ENCODE results near the gene METTL21A. TPM values are rescaled to one million over a fixed set of nuclear protein-coding genes. Genes with fewer than 3 reads are reported as not detected.

Gene METTL21A
- total RNA-seq, 3 donors from 2014 or later, result 29.2 to 44.7 (median 35.8) TPM

- no peak overlapping the region for H3K4me3 Mint-ChIP-seq
- H3K36me3 Mint-ChIP-seq (ENCODE audit: insufficient read depth), result peaks cover 21% of the 10 kb centered on the region
- ATAC-seq, result no peak
- no peaks in the 10 kb centered on the region for H3K9me3 Mint-ChIP-seq
- H3K27me3 Mint-ChIP-seq (ENCODE audit: low read depth), result no peaks in the 10 kb centered on the region
- DNase-seq, result no peak
- peaks cover 14% of the 10 kb centered on the region for H3K4me1 Mint-ChIP-seq (ENCODE audit: low read depth)
These were observed 18.8 kb downstream of the METTL21A start for GRCh38 chr2:207606399-207606798.

DNA sequence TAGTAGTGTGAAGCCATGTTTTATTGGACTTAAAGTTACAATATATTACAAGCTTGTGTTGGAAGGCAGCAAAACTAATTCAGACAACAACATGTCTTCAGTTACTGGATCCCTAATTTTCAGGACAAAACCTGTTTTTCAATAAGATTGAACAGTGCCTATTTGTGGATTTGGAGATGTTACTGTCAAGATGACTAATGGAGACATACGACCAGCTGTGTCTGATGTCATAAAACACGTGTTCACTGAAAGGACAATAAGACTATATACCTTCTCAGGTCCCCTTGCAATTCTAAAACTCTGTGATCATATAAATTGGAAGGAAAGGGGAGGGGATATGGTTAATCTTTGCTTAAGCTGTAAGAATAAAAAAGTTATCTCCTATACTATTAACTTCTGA lies 21.7 kb downstream of the METTL21A start:
- Mint-ChIP-seq H3K4me3 (no peak overlapping the region), H3K9me3 (no peaks in the 10 kb centered on the region), H3K36me3 (ENCODE audit: insufficient read depth) (peaks cover 20% of the 10 kb centered on the region), H3K4me1 (ENCODE audit: low read depth) (peaks cover 14% of the 10 kb centered on the region), H3K27me3 (ENCODE audit: low read depth) (no peaks in the 10 kb centered on the region)
- ATAC-seq (no peak), DNase-seq (no peak)

DNA sequence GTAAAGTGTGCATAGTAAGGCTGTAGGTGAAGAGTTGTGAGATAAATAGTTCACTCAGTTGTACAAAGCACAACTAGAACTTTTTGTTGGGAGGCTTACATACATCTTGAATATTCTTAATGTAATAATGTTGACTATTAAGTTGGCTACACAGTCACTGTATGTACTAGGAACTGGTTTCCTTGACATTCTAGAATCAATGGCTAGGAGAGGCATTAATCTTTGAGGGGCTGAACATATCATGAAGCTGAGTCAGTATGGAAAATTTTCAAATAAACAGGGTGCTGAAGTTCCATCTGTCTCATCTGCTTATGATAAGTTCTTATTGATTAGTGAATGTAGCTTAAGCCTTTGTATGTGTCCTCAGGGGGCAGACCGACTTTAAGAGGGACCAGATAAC lies 23.4 kb downstream of the METTL21A start:
- Mint-ChIP-seq H3K4me3 (no peak overlapping the region), H3K9me3 (no peaks in the 10 kb centered on the region), H3K27me3 (ENCODE audit: low read depth) (no peaks in the 10 kb centered on the region), H3K4me1 (ENCODE audit: low read depth) (peaks cover 14% of the 10 kb centered on the region), H3K36me3 (ENCODE audit: insufficient read depth) (peaks cover 22% of the 10 kb centered on the region)
- no peak for ATAC-seq
- DNase-seq, result no peak

DNA sequence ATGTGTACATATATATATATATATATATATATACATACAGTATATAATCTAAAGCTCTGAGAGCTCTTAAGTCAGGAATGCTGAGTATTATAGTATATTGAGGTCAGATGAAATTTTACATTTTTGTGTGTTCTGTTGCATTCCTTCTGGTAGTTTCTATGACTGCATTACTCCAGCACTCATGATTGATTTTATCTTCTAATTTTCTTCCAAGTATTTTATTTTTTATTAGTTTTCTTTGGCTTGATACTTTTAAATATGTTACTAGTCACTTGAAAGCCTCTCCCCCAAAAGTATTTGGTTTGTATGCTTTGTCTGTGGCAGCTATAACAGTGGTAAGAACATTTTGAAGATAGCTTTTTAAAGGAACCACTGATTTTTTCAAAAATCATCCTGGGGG lies 25.0 kb downstream of the METTL21A start:
- no peaks in the 10 kb centered on the region for H3K9me3 Mint-ChIP-seq
- DNase-seq (no peak), ATAC-seq (no peak)
- H3K4me1 Mint-ChIP-seq (ENCODE audit: low read depth), result peaks cover 10% of the 10 kb centered on the region
- no peak overlapping the region for H3K4me3 Mint-ChIP-seq
- H3K27me3 Mint-ChIP-seq (ENCODE audit: low read depth), result no peaks in the 10 kb centered on the region
- peaks cover 17% of the 10 kb centered on the region for H3K36me3 Mint-ChIP-seq (ENCODE audit: insufficient read depth)

DNA sequence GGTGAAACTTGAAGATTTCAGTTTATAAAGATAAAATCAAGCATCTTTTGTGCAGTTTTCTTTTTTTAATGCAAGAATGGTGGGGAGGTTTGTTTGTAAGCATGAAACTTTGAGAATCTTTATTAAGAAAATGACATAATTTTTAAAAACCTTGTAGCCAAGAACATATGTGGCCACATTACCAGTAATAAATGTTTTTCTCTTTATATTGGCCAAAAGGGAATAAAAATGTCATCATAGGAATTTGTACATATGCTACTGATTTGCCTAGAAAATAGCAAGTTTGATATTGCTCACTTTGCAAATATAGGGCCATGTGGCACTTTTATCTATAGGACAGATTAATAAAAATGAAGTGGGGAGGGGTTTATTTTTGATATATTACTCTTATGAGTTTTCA lies 25.6 kb downstream of the METTL21A start:
- H3K36me3 Mint-ChIP-seq (ENCODE audit: insufficient read depth), result peaks cover 14% of the 10 kb centered on the region
- ATAC-seq (no peak), DNase-seq (no peak)
- no peak overlapping the region for H3K4me3 Mint-ChIP-seq
- peaks cover 8% of the 10 kb centered on the region for H3K4me1 Mint-ChIP-seq (ENCODE audit: low read depth)
- H3K27me3 Mint-ChIP-seq (ENCODE audit: low read depth), result no peaks in the 10 kb centered on the region
- no peaks in the 10 kb centered on the region for H3K9me3 Mint-ChIP-seq

- ATAC-seq, result no peak
- peaks cover 39% of the 10 kb centered on the region for H3K36me3 Mint-ChIP-seq (ENCODE audit: insufficient read depth)
These were observed 30.5 kb downstream of the METTL21A start for GRCh38 chr2:207594731-207595130.

GRCh38 chr2:207594264-207594663 lies 30.9 kb downstream of the METTL21A start:
- DNase-seq, result no peak
- Mint-ChIP-seq H3K9me3 (no peaks in the 10 kb centered on the region), H3K4me1 (ENCODE audit: low read depth) (peaks cover 8% of the 10 kb centered on the region), H3K4me3 (no peak overlapping the region), H3K27me3 (ENCODE audit: low read depth) (no peaks in the 10 kb centered on the region), H3K36me3 (ENCODE audit: insufficient read depth) (peaks cover 43% of the 10 kb centered on the region)
- ATAC-seq, result no peak

More at GRCh38 chr2:207594731-207595130, 30.5 kb downstream of the METTL21A start:
- DNase-seq, result no peak
- no peaks in the 10 kb centered on the region for H3K27me3 Mint-ChIP-seq (ENCODE audit: low read depth)
- no peak overlapping the region for H3K4me3 Mint-ChIP-seq
- H3K4me1 Mint-ChIP-seq (ENCODE audit: low read depth), result peaks cover 6% of the 10 kb centered on the region
- no peaks in the 10 kb centered on the region for H3K9me3 Mint-ChIP-seq

DNA sequence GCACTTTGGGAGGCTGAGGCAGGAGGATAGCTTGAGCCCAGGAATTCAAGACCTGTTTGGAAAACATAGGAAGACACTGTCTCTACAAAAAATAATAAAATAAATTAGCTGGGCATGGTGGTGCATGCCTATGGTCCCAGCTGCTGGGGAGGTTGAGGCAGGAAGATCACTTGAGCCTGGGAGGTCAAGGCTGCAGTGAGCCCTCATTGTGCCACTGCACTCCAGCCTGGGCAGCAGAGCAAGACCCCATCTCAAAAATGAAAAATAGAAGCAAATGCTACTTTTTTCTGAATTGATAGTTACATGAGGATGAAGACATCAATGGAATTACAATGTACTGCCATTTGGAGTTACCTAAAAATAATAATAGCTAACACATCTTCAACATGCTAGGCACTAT lies 31.9 kb downstream of the METTL21A start:
- DNase-seq, result no peak
- Mint-ChIP-seq H3K4me1 (ENCODE audit: low read depth) (peaks cover 8% of the 10 kb centered on the region), H3K9me3 (no peaks in the 10 kb centered on the region), H3K36me3 (ENCODE audit: insufficient read depth) (peaks cover 51% of the 10 kb centered on the region), H3K4me3 (no peak overlapping the region), H3K27me3 (ENCODE audit: low read depth) (no peaks in the 10 kb centered on the region)
- no peak for ATAC-seq

DNA sequence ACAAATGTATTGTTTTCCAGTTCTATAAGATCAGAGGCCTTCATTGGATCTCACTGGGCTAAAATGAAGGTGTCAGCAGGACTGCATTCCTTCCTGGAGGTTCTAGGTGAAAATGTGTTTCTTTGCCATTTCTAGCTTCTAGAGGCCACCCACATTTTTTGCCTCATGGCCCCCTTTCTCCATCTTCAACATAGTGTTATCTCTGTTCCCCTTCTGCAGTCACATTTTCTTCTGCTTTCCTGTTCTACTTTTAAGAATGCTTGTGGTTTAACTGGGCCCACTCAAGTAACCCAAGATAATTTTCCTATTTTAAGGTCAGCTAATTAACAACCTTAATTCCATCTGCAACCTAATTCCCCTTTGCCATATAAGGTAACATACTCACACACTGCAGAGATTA lies 36.1 kb downstream of the METTL21A start:
- ATAC-seq, result no peak
- Mint-ChIP-seq H3K27me3 (ENCODE audit: low read depth) (no peaks in the 10 kb centered on the region), H3K36me3 (ENCODE audit: insufficient read depth) (peaks cover 76% of the 10 kb centered on the region)

GRCh38 chr2:207587305-207587704 lies 37.9 kb downstream of the METTL21A start:
- peaks cover 78% of the 10 kb centered on the region for H3K36me3 Mint-ChIP-seq (ENCODE audit: insufficient read depth)

More for the DNA sequence above, 36.1 kb downstream of the METTL21A start:
- H3K9me3 Mint-ChIP-seq, result no peaks in the 10 kb centered on the region
- H3K4me1 Mint-ChIP-seq (ENCODE audit: low read depth), result peaks cover 8% of the 10 kb centered on the region
- no peak overlapping the region for H3K4me3 Mint-ChIP-seq
- DNase-seq, result no peak

DNA sequence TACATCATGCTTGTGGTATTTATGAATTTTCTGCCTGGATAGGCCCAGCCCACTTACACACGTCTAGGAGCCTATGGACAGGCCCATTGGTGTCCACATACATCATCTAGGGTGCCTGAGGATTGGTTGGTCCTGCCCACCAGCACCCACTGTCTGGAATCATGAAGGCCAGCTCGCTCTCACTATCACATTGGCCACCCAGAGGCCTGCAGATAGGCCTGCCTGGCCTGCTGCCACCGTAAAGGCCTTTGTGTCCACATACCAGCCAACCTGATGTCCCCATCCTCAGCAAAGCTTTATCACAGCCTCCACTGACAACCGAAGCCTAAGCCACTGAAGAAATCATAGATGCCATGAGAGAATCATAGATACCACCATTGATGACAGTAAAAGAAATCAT lies 40.2 kb downstream of the METTL21A start:
- Mint-ChIP-seq H3K4me1 (ENCODE audit: low read depth) (peaks cover 2% of the 10 kb centered on the region), H3K4me3 (no peak overlapping the region), H3K27me3 (ENCODE audit: low read depth) (no peaks in the 10 kb centered on the region), H3K36me3 (ENCODE audit: insufficient read depth) (peaks cover 70% of the 10 kb centered on the region), H3K9me3 (no peaks in the 10 kb centered on the region)
- ATAC-seq (no peak), DNase-seq (no peak)

More at GRCh38 chr2:207587305-207587704, 37.9 kb downstream of the METTL21A start:
- H3K9me3 Mint-ChIP-seq, result no peaks in the 10 kb centered on the region
- no peaks in the 10 kb centered on the region for H3K27me3 Mint-ChIP-seq (ENCODE audit: low read depth)
- ATAC-seq (no peak), DNase-seq (no peak)
- no peak overlapping the region for H3K4me3 Mint-ChIP-seq
- peaks cover 5% of the 10 kb centered on the region for H3K4me1 Mint-ChIP-seq (ENCODE audit: low read depth)

GRCh38 chr2:207571370-207571769 lies 53.8 kb downstream of the METTL21A start:
- no peak for ATAC-seq
- no peak overlapping the region for H3K4me3 Mint-ChIP-seq
- no peaks in the 10 kb centered on the region for H3K9me3 Mint-ChIP-seq
- H3K36me3 Mint-ChIP-seq (ENCODE audit: insufficient read depth), result peaks cover 46% of the 10 kb centered on the region
- H3K27me3 Mint-ChIP-seq (ENCODE audit: low read depth), result no peaks in the 10 kb centered on the region
- DNase-seq, result no peak
- peaks cover 7% of the 10 kb centered on the region for H3K4me1 Mint-ChIP-seq (ENCODE audit: low read depth)

DNA sequence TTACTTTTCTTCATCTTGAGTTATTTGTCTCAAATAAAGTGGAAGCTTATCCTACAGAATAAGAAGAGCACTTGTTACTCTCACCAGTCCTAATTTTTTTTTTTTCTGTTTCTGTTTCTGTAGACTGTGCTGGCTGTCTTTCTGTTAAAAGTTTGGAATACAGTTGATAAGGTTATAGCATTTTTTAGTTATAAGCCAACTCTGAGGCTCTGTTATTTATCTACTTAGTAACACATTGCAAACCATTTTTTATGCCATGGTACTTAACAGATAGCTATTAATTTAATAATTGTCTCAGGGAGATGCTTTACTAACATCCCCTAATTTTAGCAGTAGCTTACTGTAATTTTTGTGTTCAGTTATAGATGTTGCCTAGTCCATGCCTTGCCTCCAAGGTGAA lies 57.5 kb downstream of the METTL21A start:
- Mint-ChIP-seq H3K9me3 (no peaks in the 10 kb centered on the region), H3K4me3 (no peak overlapping the region), H3K27me3 (ENCODE audit: low read depth) (no peaks in the 10 kb centered on the region), H3K4me1 (ENCODE audit: low read depth) (peaks cover 10% of the 10 kb centered on the region), H3K36me3 (ENCODE audit: insufficient read depth) (peaks cover 40% of the 10 kb centered on the region)
- DNase-seq (no peak), ATAC-seq (no peak)

- no peak for DNase-seq
- no peak for ATAC-seq
- Mint-ChIP-seq H3K27me3 (ENCODE audit: low read depth) (no peaks in the 10 kb centered on the region), H3K36me3 (ENCODE audit: insufficient read depth) (peaks cover 45% of the 10 kb centered on the region), H3K4me3 (no peak overlapping the region), H3K9me3 (no peaks in the 10 kb centered on the region), H3K4me1 (ENCODE audit: low read depth) (peaks cover 7% of the 10 kb centered on the region)
These were observed 59.3 kb downstream of the METTL21A start for GRCh38 chr2:207565736-207566500.
